ENCODE data around the gene TNIK.

DNA sequence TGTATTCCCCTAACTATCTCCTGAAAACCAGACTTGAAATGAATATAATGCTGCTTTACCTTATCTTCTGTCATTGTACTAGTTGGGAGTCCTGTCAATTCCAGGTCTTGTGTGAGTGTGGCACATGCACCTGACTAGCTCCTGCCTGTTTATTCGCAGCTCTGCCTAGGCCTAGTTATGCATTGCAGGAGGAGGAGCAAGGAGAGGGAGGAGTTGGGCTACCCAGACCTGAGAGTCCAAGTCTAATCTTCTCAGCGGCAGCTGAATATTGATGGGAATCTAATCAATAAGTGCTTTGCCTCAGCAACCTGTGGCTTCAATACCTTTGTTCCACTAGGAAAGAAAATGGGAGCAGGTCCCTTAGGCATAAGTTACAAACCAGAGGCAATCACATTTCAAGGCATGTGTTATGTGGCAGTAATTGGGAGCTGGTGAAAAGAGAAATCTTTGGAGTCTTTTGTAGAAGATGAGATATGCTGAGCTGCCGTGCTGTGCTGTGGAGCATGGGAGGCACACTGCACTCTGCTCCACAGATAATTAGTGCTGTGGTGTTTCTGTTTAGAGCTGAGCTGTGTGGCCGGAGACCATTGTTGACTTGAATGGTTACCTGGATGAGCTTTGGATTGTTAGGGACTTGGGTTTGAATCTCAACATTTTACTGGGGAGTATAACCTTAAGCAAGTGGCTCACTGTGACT, 433.5 kb downstream of the TNIK start, which contains the start of gene SLC2A2:
- TF ChIP-seq, protein P1, sequence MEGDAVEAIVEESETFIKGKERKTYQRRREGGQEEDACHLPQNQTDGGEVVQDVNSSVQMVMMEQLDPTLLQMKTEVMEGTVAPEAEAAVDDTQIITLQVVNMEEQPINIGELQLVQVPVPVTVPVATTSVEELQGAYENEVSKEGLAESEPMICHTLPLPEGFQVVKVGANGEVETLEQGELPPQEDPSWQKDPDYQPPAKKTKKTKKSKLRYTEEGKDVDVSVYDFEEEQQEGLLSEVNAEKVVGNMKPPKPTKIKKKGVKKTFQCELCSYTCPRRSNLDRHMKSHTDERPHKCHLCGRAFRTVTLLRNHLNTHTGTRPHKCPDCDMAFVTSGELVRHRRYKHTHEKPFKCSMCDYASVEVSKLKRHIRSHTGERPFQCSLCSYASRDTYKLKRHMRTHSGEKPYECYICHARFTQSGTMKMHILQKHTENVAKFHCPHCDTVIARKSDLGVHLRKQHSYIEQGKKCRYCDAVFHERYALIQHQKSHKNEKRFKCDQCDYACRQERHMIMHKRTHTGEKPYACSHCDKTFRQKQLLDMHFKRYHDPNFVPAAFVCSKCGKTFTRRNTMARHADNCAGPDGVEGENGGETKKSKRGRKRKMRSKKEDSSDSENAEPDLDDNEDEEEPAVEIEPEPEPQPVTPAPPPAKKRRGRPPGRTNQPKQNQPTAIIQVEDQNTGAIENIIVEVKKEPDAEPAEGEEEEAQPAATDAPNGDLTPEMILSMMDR (IDR thresholded peaks at IDR 0.05; ENCODE audit: low read depth, low read length, missing input control) = no peak
- TF ChIP-seq ATF3 (IDR thresholded peaks at IDR 0.05) = peak; percentile 52
- TF ChIP-seq, protein P2, sequence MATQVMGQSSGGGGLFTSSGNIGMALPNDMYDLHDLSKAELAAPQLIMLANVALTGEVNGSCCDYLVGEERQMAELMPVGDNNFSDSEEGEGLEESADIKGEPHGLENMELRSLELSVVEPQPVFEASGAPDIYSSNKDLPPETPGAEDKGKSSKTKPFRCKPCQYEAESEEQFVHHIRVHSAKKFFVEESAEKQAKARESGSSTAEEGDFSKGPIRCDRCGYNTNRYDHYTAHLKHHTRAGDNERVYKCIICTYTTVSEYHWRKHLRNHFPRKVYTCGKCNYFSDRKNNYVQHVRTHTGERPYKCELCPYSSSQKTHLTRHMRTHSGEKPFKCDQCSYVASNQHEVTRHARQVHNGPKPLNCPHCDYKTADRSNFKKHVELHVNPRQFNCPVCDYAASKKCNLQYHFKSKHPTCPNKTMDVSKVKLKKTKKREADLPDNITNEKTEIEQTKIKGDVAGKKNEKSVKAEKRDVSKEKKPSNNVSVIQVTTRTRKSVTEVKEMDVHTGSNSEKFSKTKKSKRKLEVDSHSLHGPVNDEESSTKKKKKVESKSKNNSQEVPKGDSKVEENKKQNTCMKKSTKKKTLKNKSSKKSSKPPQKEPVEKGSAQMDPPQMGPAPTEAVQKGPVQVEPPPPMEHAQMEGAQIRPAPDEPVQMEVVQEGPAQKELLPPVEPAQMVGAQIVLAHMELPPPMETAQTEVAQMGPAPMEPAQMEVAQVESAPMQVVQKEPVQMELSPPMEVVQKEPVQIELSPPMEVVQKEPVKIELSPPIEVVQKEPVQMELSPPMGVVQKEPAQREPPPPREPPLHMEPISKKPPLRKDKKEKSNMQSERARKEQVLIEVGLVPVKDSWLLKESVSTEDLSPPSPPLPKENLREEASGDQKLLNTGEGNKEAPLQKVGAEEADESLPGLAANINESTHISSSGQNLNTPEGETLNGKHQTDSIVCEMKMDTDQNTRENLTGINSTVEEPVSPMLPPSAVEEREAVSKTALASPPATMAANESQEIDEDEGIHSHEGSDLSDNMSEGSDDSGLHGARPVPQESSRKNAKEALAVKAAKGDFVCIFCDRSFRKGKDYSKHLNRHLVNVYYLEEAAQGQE (IDR thresholded peaks at IDR 0.05) = peak; percentile 91
- no peak for TF ChIP-seq NR2F2 (IDR thresholded peaks at IDR 0.05)
- peak; percentile 50 for TF ChIP-seq MAX (IDR thresholded peaks at IDR 0.05)
- peak; percentile 87 for TF ChIP-seq SP1 (IDR thresholded peaks at IDR 0.05)
- TF ChIP-seq EGR1 (IDR thresholded peaks at IDR 0.05; ENCODE audit: low read depth in 2 of 2) = no peak
- peak; percentile 99 for TF ChIP-seq TAF1 (conservative IDR thresholded peaks at IDR 0.05)
